K562 (cell line): ENCODE results near the gene LACTB. TPM values are rescaled to one million over a fixed set of nuclear protein-coding genes. Genes with fewer than 3 reads are reported as not detected.

Source experiments
- ATAC-seq: fragments of 200-7000 bp; cut with Tn5 transposase; 3 replicates; pipeline ENCODE4 v1.9.1; 2020; ENCODE audit warnings: moderate library complexity
- BruUV-seq: library from RNA; stranded (reverse); fragments of 400-500 nt; replicated peaks from 2 replicates; lab custom pipeline; 2021; lab: Mats Ljungman, UMichigan
- CTCF ChIA-PET: fragments of 300-600 bp; formaldehyde crosslinking; extraction: SDS; loops from one replicate; lab custom pipeline; 2021; ENCODE audit warnings: low intra/inter-chr PET ratio; lab: Yijun Ruan, JAX
- POLR2A ChIA-PET: fragments of 300-600, 350-650 bp; sonication (Branson Sonifier 250); formaldehyde crosslinking; extraction: SDS; loops from one replicate; lab custom pipeline; 2021; ENCODE audit warnings: antibody characterized with exemption, inconsistent platforms; lab: Yijun Ruan, JAX
- DNase-seq, 4 experiments: peaks; one replicate each; pipeline versions ENCODE4 v3.0.0 to v3.0.0-alpha.2; 2011 to 2018; ENCODE audit warnings: low spot score in 3 of 4, mixed read lengths in 3 of 4; ENCODE audit errors: extremely low read depth in 1 of 4
- FAIRE-seq: peaks from 2 replicates; lab custom pipeline; 2011; peaks lifted over from hg19 to GRCh38; lab: Jason Lieb, UNC
- H2AFZ ChIP-seq: 2 replicates; pipeline ENCODE4 v1.6.0; 2011; ENCODE audit warnings: low read depth, low read length, control low read depth, inconsistent platforms
- H3K27ac ChIP-seq: fragments of 200-600 bp; 3 replicates; pipeline ENCODE4 v1.8.0; 2011; ENCODE audit warnings: low read depth, mild to moderate bottlenecking, control low read depth, inconsistent platforms, low read length, moderate library complexity, mixed read lengths; ENCODE audit errors: extremely low read depth
- H3K27me3 ChIP-seq, 2 experiments: fragments of 300-600 bp in 1 of 2; 2 replicates in 1 of 2; 3 replicates in 1 of 2; pipeline versions ENCODE4 v1.6.0 to v1.8.0; 2011; ENCODE audit warnings: inconsistent platforms in 2 of 2, low read length in 2 of 2, mild to moderate bottlenecking in 1 of 2, mixed read lengths in 1 of 2, moderate library complexity in 1 of 2; ENCODE audit not compliant: control insufficient read depth in 2 of 2, insufficient read depth in 2 of 2
- H3K36me3 ChIP-seq: fragments of 300-600 bp; 3 replicates; pipeline ENCODE4 v1.8.0; 2011; ENCODE audit warnings: mild to moderate bottlenecking, low read length, inconsistent platforms; ENCODE audit not compliant: control insufficient read depth, insufficient read depth
- H3K4me1 ChIP-seq, 2 experiments: fragments of 200-600 bp in 1 of 2; replicated peaks in 1 of 2; 2 replicates in 1 of 2; 3 replicates in 1 of 2; pipeline versions ENCODE4 v1.5.1 to v1.8.0; 2011; ENCODE audit warnings: inconsistent platforms in 2 of 2, low read length in 2 of 2, mild to moderate bottlenecking in 1 of 2, mixed read lengths in 1 of 2, moderate library complexity in 1 of 2; ENCODE audit not compliant: control insufficient read depth in 2 of 2, insufficient read depth in 2 of 2
- H3K4me2 ChIP-seq: 2 replicates; pipeline ENCODE4 v1.6.1; 2011; ENCODE audit warnings: low read length, control low read depth, inconsistent platforms, mixed read lengths; ENCODE audit not compliant: insufficient read depth
- H3K4me3 ChIP-seq: fragments of 200-600 bp; sonication (generic), shearing (Covaris generic); 2 replicates; pipeline ENCODE4 v1.5.1; 2016; ENCODE audit warnings: control low read depth, inconsistent platforms
- H3K79me2 ChIP-seq: fragments of 200-600 bp; 3 replicates; pipeline ENCODE4 v1.8.0; 2011; ENCODE audit warnings: low read length, inconsistent platforms; ENCODE audit not compliant: control insufficient read depth, insufficient read depth
- H3K9ac ChIP-seq, 2 experiments: 2 replicates each; pipeline versions ENCODE4 v1.6.0 to v1.6.1; 2011; ENCODE audit warnings: low read depth in 2 of 2, low read length in 2 of 2, control low read depth in 1 of 2, inconsistent platforms in 1 of 2, mild to moderate bottlenecking in 1 of 2, mixed read lengths in 1 of 2; ENCODE audit not compliant: insufficient read depth in 1 of 2
- H3K9me1 ChIP-seq: one replicate; pipeline ENCODE4 v1.6.0; 2011; ENCODE audit warnings: inconsistent platforms, mild to moderate bottlenecking, low read length, moderate library complexity; ENCODE audit not compliant: control insufficient read depth, insufficient read depth
- H3K9me3 ChIP-seq: replicated peaks from 2 replicates; pipeline ENCODE4 v1.5.1; 2011; ENCODE audit warnings: low read depth, low read length, inconsistent platforms; ENCODE audit not compliant: control insufficient read depth, insufficient read depth
- H4K20me1 ChIP-seq: replicated peaks from 2 replicates; pipeline ENCODE4 v1.6.1; 2011; ENCODE audit warnings: low read length, inconsistent platforms, mixed read lengths; ENCODE audit not compliant: control insufficient read depth, insufficient read depth
- HNRNPL ChIP-seq: fragments of 200-400 bp; formaldehyde crosslinking; IDR thresholded peaks from 2 replicates; pipeline ENCODE4 v1.6.1; 2017; ENCODE audit warnings: low read depth, mild to moderate bottlenecking, low read length
- NFE2L1 ChIP-seq: fragments of 450-650 bp; IDR thresholded peaks from 2 replicates; pipeline ENCODE4 v1.6.1; 2016; ENCODE audit warnings: missing genetic modification characterization, low read depth, mild to moderate bottlenecking, missing compliant biosample characterization, moderate library complexity, borderline replicate concordance
- RBM17 ChIP-seq: fragments of 200-400 bp; formaldehyde crosslinking; IDR thresholded peaks from 2 replicates; pipeline ENCODE4 v1.6.1; 2017; ENCODE audit warnings: low read depth, mild to moderate bottlenecking, low read length, borderline replicate concordance
- SMARCC2 ChIP-seq: fragments of 450-650 bp; IDR thresholded peaks from 2 replicates; pipeline ENCODE4 v1.6.1; 2017; ENCODE audit warnings: antibody characterized with exemption, moderate library complexity, mild to moderate bottlenecking, low read depth
- ZC3H4 ChIP-seq: sonication (generic); formaldehyde crosslinking; IDR thresholded peaks from 2 replicates; pipeline ENCODE4 v1.9.0; 2021; ENCODE audit warnings: missing genetic modification reagents, borderline replicate concordance
- ZKSCAN1 ChIP-seq: fragments of 150-350 bp; IDR thresholded peaks from 2 replicates; pipeline ENCODE4 v1.6.1; 2016; ENCODE audit warnings: low read depth, low read length
- WGBS: fragments of 100-300 bp; shearing (Covaris generic); methylation state at CpG from one replicate; pipeline ENCODE4 v1.1.6; 2016; ENCODE audit warnings: low coverage, mixed read lengths; ENCODE audit not compliant: insufficient coverage; ENCODE audit errors: missing lambda C conversion rate; 5-methylcytosine and 5-hydroxymethylcytosine counted together
- in situ Hi-C: fragments of 300-500 bp; cut with MboI; formaldehyde crosslinking; loops from 4 replicates; pipeline ENCODE4 v1.15.0; 2018; ENCODE audit warnings: inconsistent platforms, mixed read lengths
- intact Hi-C: fragments of 100-400 bp; cut with micrococcal nuclease; formaldehyde crosslinking; loops from 2 replicates; pipeline ENCODE4 v1.14.2; 2022
- polyA plus RNA-seq, 8 experiments: library from polyadenylated mRNA; depleted of rRNA in 4 of 8; stranded (reverse) in 5 of 8; unstranded in 3 of 8; fragments of >200 nt; fragmentation: Nextera tagmentation in 2 of 8; fragmentation: Illumina TruSeq in 1 of 8; extraction: Ambion mirVana in 2 of 8; extraction: Trizol in 1 of 8; gene quantifications; 2 replicates each; pipeline versions ENCODE4 v1.2.1 to v1.2.3, GENCODE V29; 2011 to 2014; ENCODE audit warnings: inconsistent platforms in 1 of 8, missing spikeins in 1 of 8
- total RNA-seq, 7 experiments: library from RNA; depleted of rRNA in 6 of 7; stranded (reverse); fragments of >200 nt in 6 of 7; fragmentation: Illumina TruSeq in 2 of 7; extraction: Trizol in 2 of 7; gene quantifications; 2 replicates each; pipeline versions ENCODE4 v1.2.1 to v1.2.3, GENCODE V29; 2011 to 2021; ENCODE audit warnings: low replicate concordance in 1 of 7
- TF ChIP-seq, protein P1 (sequence below), 2 experiments: fragments of 450-650 bp in 1 of 2; IDR thresholded peaks; 2 replicates each; pipeline ENCODE4 v1.6.1; 2011 to 2017; ENCODE audit warnings: low read depth in 2 of 2, antibody characterized with exemption in 1 of 2, borderline replicate concordance in 1 of 2, low read length in 1 of 2, mild to moderate bottlenecking in 1 of 2, mixed read lengths in 1 of 2; ENCODE audit not compliant: control insufficient read depth in 1 of 2
- TF ChIP-seq, protein P2 (sequence below), 2 experiments: fragments of 450-650 bp in 1 of 2; sonication (generic) in 1 of 2; formaldehyde crosslinking in 1 of 2; IDR thresholded peaks in 1 of 2; conservative IDR thresholded peaks in 1 of 2; 2 replicates each; pipeline versions ENCODE4 v1.6.1 to v1.8.1; 2016 to 2023; ENCODE audit warnings: mild to moderate bottlenecking in 2 of 2, moderate library complexity in 2 of 2, inconsistent platforms in 1 of 2, missing genetic modification reagents in 1 of 2

The LACTB gene
- total and polyA plus RNA-seq, 9 of the 15 experiments (the other 6 are each of a cell fraction or from before 2014, with no cell fraction given): 3.1 to 15.5 (median 9.8) TPM

DNA sequence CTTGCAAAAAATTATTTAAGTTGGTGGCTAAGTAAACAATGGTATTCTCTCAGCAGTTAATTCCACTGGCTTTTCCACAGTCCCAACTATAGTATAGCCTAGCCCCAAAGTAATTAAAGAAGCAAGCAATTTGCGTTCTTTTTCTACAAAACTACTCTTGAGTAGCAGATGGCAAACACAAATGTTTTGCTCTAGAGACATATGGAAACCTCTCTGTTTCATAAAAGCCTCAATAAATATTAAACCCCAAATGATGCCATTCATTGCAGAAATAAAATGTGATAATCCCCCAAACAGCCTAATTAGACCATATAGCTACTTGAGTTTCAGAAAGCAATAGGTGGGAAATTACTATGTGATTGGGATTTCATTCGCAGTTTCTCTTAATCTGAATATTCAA is 59.1 kb downstream of the LACTB start (continued):
- TF ChIP-seq, protein P1, sequence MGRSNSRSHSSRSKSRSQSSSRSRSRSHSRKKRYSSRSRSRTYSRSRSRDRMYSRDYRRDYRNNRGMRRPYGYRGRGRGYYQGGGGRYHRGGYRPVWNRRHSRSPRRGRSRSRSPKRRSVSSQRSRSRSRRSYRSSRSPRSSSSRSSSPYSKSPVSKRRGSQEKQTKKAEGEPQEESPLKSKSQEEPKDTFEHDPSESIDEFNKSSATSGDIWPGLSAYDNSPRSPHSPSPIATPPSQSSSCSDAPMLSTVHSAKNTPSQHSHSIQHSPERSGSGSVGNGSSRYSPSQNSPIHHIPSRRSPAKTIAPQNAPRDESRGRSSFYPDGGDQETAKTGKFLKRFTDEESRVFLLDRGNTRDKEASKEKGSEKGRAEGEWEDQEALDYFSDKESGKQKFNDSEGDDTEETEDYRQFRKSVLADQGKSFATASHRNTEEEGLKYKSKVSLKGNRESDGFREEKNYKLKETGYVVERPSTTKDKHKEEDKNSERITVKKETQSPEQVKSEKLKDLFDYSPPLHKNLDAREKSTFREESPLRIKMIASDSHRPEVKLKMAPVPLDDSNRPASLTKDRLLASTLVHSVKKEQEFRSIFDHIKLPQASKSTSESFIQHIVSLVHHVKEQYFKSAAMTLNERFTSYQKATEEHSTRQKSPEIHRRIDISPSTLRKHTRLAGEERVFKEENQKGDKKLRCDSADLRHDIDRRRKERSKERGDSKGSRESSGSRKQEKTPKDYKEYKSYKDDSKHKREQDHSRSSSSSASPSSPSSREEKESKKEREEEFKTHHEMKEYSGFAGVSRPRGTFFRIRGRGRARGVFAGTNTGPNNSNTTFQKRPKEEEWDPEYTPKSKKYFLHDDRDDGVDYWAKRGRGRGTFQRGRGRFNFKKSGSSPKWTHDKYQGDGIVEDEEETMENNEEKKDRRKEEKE (IDR thresholded peaks at IDR 0.05; ENCODE audit: borderline replicate concordance in 1 of 2, control insufficient read depth in 1 of 2, low read depth in 2 of 2, low read length in 1 of 2): no peak
- TF ChIP-seq SMARCC2: no peak
- TF ChIP-seq ZKSCAN1: no peak
- TF ChIP-seq ZC3H4 (CRISPR knock-in tag): no peak

DNA sequence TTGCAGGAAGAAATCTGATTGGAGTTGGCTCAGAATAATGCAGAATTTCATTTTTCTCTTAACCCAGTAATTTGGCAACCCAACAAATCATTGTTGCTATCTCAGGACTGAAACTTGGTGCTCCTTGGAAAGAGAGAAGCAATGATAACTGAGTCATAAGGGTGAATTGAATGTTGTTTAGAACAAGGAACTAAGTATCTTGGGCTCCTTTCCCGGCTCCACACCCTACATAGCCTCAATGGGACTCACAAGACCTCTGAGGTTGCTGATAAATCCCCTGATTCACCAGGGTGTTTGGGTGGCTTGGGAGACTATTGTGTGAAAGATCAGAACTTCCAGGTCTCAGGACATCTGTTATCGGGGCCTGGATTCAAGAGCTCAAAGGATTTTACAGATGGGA is 60.0 kb downstream of the LACTB start:
- Histone ChIP-seq H3K9me3 (no peaks in the 10 kb centered on the region), H3K79me2 (no peaks in the 10 kb centered on the region), H3K4me3 (no peak overlapping the region), H3K4me1 (peaks cover 8 to 10% of the 10 kb centered on the region in 2 experiments; a peak in 4 of 5 replicates), H3K27ac (no peak overlapping the region), H4K20me1 (no peaks in the 10 kb centered on the region), H3K4me2 (no peak overlapping the region), H3K36me3 (no peaks in the 10 kb centered on the region), H3K27me3 (no peaks in the 10 kb centered on the region), H3K9ac (no peak overlapping the region), H3K9me1 (no peaks in the 10 kb centered on the region), H2AFZ (no peak overlapping the region)
- ChIA-PET CTCF (no interaction called here), POLR2A (interaction anchor here (1.3 kb wide), 1 partner anchor 10 kb away, joined by 3 read pairs; no protein-coding TSS in a partner anchor)
- DNase-seq: no peak
- WGBS: 60% methylated on average over 2 of the region's 2 CpGs
- FAIRE-seq: no peak
- intact Hi-C loops (no loop called here), in situ Hi-C loops (no loop called here)
- no peak for TF ChIP-seq HNRNPL
- TF ChIP-seq RBM17: no peak
- TF ChIP-seq, protein P2, sequence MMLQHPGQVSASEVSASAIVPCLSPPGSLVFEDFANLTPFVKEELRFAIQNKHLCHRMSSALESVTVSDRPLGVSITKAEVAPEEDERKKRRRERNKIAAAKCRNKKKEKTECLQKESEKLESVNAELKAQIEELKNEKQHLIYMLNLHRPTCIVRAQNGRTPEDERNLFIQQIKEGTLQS (IDR thresholded peaks at IDR 0.05): no peak
- TF ChIP-seq, protein P2 (CRISPR knock-in tag; conservative IDR thresholded peaks at IDR 0.05): no peak
- TF ChIP-seq NFE2L1: no peak
- no TSS peak for BruUV-seq
- ATAC-seq: no peak
